Measurements from ENCODE around the gene USP12. TPM values are rescaled to one million over a fixed set of nuclear protein-coding genes. Genes with fewer than 3 reads are reported as not detected.

The USP12 gene
- total RNA-seq, 4 donors from 2014 or later = 22.5 to 42.3 (median 31.4) TPM

GRCh38 chr13:27174766-27175455, 3.3 kb upstream of the USP12 start:
- ATAC-seq (ENCODE audit: low FRiP score) = no peak
- TF ChIP-seq CTCF (IDR thresholded peaks at IDR 0.05) = no peak
- no peak for DNase-seq (ENCODE audit: low spot score)

- ATAC-seq (ENCODE audit: low FRiP score) (no peak), DNase-seq (ENCODE audit: low spot score) (no peak)
- no peak for TF ChIP-seq CTCF (IDR thresholded peaks at IDR 0.05)
Observed at GRCh38 chr13:27172495-27172842, 858 bp upstream of the USP12 start.

GRCh38 chr13:27171827-27172494, 350 bp upstream of the USP12 start:
- DNase-seq (ENCODE audit: low spot score) (peak; percentile 50), ATAC-seq (ENCODE audit: low FRiP score) (peak; percentile 92)
- TF ChIP-seq CTCF (IDR thresholded peaks at IDR 0.05) = no peak

- ATAC-seq (ENCODE audit: low FRiP score) (peak; percentile 3), DNase-seq (ENCODE audit: low spot score) (no peak)
- no peak for TF ChIP-seq CTCF (IDR thresholded peaks at IDR 0.05)
Observed at GRCh38 chr13:27170516-27171243, 931 bp downstream of the USP12 start.

GRCh38 chr13:27170221-27170515, 1.4 kb downstream of the USP12 start:
- ATAC-seq (ENCODE audit: low FRiP score) = peak; percentile 20
- no peak for DNase-seq (ENCODE audit: low spot score)
- TF ChIP-seq CTCF (IDR thresholded peaks at IDR 0.05) = no peak

GRCh38 chr13:27168906-27169657, 2.5 kb downstream of the USP12 start:
- no peak for TF ChIP-seq CTCF (IDR thresholded peaks at IDR 0.05)
- DNase-seq (ENCODE audit: low spot score) (no peak), ATAC-seq (ENCODE audit: low FRiP score) (no peak)
